GM19025 (cell line): ENCODE results near the gene KIAA0408.
A peak's percentile ranks its signal among the peaks of the same experiment; 100 is the strongest.
"Not testable (repeated sequence)": the region's sequence is repeated elsewhere in the genome, so short reads cannot be mapped to it uniquely, and the experiment has no call there.

Experiments
- ATAC-seq: cut with Tn5 transposase; IDR thresholded peaks from one replicate; pipeline ENCODE4 v1.9.1; 2021; ENCODE audit warnings: mild to moderate bottlenecking, low read depth, moderate library complexity; ENCODE audit not compliant: unreplicated experiment

Gene KIAA0408

DNA sequence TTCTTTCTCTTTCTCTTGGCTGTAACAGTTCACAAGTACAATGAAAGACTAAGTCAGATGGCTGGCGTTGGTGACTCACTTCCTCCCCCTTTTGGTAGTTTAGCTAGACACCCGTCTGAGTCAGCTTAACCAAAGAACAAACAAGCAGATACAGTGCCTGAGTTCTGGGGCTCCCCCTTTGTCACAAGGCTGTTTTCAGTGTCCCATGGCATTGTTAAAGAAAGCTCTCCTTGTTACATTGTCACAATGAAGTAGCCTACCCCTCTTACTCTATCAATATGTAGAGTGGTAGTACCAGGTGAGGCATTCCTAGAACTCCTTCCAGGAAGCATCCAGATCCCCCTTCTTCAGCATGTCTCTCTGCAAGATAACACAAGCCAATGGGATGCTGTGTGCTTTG lies 38.6 kb downstream of the KIAA0408 start:
- ATAC-seq = peak; percentile 100

DNA sequence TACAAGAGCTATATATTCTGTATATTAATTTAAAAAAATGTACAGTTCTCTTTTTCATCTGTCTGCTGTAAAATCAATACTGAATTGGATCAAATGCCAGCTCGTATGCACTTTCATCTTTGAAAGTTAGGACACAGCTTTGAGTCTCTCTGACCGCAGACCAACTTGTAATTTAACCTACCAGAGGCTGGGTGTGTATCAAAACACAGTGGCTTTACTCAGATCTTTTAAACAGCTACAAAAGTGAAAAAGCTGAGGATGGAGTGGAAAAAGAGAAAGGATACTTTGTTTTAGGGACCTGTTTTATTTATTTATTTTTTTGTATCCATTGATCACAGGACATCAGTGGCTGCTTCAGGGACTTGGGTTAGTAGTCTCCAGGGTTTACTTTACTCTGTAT lies 44.1 kb downstream of the KIAA0408 start:
- no peak for ATAC-seq

DNA sequence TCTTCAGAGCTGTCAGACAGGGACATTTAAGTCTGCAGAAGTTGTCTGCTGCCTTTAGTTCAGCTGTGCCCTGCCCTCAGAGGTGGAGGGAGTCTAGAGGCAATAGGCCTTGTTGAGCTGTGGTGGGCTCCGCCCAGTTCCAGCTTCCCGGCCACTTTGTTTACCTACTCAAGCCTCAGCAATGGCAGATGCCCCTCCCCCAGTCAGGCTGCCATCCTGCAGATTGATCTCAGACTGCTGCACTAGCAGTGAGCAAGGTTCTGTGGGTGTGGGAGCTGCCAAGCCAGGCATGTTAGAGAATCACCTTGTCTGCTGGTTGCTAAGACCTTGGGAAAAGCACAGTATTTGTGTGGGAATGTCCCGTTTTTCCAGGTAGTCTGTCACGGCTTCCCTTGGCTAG lies 46.1 kb downstream of the KIAA0408 start:
- ATAC-seq = not testable (repeated sequence)

DNA sequence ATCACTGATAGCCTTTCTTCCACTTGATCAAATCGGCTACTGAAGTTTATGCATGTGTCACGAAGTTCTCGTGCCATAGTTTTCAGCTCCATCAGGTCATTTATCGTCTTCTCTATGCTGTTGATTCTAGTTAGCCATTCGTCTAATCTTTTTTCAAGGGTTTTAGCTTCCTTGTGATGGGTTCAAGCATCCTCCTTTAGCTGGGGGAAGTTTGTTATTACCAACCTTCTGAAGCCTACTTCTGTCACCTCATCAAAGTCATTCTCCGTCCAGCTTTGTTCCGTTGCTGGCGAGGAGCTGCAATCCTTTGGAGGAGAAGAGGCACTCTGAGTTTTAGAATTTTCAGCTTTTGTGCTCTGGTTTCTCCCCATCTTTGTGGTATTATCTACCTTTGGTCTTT lies 47.2 kb downstream of the KIAA0408 start:
- ATAC-seq = not testable (repeated sequence)
